Raji (cell line): ENCODE measurements around the gene DNAH8.

Experiments
- POLR2A ChIP-seq: IDR thresholded peaks from 2 replicates; pipeline ENCODE4 v1.6.1; 2011; ENCODE audit warnings: low read depth, low read length, control low read depth; ENCODE audit not compliant: insufficient read depth

DNAH8 gene

GRCh38 chr6:38935051-38935450 lies 219.9 kb downstream of the DNAH8 start:
- no peak for TF ChIP-seq POLR2A

GRCh38 chr6:38937839-38938613 lies 222.9 kb downstream of the DNAH8 start:
- no peak for TF ChIP-seq POLR2A

DNA sequence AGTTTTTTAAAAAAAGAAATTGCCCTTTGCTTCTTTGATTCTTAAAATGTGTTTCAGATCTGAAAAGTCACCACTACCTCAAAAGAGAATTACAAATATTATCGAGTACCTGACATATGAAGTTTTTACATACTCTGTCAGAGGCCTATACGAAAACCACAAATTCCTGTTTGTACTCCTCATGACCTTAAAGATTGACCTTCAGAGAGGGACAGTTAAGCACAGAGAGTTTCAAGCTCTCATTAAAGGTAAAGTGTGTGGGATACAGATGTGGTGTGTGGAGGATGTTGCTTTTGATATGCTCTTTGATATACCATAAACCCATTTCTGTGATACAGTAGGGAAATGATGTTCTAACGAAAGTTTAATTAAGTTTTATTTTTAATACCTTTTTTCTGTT lies 223.6 kb downstream of the DNAH8 start:
- TF ChIP-seq POLR2A, result no peak

DNA sequence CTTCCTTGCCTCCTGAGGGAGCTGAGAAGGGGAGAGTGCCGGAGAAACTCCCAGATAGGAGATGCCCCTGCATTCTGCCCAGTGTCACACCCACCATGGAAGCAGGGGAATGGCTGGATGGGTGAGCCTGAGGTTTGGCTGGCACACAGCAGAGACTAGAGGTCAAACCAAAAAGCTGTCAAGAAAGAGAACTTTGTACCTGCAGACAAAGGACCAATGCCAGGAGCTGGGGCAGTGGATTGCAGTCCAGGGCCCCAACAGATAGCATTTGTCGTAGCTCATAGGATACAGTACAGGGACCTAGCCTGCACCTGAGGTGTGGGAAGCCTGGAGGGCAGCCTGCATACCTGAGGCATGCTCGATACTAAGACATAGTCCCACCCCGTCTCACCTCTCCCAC lies 227.3 kb downstream of the DNAH8 start:
- TF ChIP-seq POLR2A, result no peak

DNA sequence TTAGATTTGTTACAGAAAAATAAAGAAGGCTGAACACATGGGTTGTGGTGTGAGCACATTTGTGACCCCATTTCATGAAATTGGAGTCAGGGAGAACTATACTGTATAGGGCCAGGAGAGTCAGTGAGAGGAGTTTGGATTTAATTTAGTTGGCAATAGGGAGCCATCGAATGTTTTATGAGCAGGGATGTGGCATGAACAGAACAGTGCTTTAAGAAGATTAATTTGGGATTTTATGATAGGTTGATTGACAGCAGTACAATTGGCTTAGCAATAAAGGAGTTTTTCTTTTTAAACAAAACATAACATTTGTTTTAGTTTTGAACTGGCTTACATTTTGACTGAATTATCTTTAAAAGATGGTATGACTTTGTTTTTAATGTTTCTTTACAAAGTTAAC lies 227.9 kb downstream of the DNAH8 start:
- TF ChIP-seq POLR2A, result no peak

DNA sequence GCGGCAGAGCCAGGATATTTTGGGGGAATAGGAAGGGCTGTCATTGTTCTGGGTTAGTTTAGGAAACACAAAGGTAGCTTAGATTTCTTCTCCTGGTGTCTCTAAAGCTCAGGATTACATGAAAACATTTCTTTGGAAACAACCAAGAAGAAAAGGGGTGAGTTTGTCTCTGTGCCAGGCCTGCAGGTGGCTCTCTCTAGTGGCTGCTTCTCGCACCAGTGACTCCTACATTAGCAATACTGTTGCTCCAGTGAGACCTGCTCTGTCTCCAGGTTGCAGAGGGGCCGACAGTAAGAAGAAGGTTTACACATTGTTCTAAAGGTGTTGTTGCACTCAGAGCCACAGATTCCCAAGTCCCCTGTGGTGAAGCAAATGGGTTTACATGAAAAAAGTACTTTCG lies 228.9 kb downstream of the DNAH8 start:
- TF ChIP-seq POLR2A, result no peak

GRCh38 chr6:38944655-38945279 lies 229.7 kb downstream of the DNAH8 start:
- TF ChIP-seq POLR2A, result no peak

DNA sequence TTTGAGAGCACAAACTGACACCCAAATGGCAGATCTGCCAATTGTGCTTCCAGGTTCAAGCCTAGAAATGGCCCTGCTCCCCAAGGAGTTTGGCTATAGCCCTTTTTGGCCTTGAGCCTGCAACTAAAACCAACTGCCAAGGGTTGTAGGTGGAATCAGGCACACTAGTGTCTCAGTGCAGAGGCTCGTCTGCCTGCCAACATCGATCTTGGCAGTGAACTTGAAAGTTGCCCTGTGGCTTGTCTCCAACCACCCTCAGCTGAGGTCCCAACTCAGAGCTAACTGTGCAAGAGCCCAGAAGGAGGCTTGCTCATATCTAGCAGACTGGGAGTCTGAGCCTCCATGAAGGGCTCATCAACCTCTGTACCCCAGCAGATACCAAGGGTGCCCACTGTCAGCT lies 240.8 kb downstream of the DNAH8 start:
- no peak for TF ChIP-seq POLR2A

DNA sequence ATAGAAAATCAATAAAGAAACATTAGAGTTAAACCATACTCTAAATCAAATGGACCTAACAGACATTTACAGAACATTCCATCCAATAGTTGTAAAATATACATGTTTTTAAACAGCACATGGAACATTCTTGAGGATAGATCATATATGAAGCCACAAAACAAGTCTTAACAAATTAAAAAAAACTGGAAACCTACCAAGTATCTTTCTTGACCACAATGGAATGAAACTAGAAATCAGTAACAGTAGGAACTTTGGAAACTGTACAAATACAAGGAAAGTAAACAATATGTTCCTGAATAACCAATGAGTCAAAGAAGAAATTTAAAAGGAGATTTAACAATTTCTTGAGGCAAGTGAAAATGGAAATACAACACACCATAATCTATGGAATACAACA lies 242.3 kb downstream of the DNAH8 start:
- no peak for TF ChIP-seq POLR2A

DNA sequence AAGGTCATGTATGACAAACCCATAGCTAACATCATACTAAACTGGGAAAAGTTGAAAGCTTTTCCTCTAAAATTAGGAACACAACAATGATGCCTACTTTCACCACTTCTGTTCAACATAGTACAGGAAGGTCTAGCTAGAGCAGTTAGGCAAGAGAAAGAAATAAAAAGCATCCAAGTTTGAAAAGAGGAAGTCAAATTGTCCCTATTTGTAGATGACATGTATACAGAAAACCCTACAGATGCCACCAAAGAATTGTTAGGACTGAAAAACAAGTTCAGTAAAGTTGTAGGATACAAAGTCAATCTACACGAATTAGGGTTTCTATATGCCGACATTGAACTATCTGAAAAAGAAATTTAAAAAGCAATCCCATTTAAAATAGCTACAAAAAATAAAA lies 244.0 kb downstream of the DNAH8 start:
- no peak for TF ChIP-seq POLR2A

DNA sequence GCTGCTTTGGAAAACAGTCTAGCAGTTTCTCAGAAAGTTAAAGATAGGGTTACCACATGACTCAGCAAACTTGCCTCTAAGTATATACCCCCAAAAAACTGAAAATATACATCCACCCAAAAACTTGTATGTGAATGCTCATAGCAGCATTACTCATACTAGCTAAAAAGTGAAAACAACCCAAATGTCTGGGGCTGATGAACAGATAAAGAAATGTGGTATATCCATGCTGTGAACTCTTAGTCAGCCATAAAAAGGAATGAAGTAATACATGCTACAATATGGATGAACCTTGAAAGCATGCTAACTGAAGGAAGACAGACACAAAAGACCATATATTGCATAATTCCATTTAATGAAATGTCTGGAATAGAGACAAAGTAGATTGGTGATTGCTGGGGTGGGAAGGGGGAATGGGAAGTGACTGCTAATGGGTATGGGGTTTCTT lies 253.6 kb downstream of the DNAH8 start:
- TF ChIP-seq POLR2A, result no peak

GRCh38 chr6:38973178-38974057 lies 258.3 kb downstream of the DNAH8 start:
- TF ChIP-seq POLR2A, result no peak

DNA sequence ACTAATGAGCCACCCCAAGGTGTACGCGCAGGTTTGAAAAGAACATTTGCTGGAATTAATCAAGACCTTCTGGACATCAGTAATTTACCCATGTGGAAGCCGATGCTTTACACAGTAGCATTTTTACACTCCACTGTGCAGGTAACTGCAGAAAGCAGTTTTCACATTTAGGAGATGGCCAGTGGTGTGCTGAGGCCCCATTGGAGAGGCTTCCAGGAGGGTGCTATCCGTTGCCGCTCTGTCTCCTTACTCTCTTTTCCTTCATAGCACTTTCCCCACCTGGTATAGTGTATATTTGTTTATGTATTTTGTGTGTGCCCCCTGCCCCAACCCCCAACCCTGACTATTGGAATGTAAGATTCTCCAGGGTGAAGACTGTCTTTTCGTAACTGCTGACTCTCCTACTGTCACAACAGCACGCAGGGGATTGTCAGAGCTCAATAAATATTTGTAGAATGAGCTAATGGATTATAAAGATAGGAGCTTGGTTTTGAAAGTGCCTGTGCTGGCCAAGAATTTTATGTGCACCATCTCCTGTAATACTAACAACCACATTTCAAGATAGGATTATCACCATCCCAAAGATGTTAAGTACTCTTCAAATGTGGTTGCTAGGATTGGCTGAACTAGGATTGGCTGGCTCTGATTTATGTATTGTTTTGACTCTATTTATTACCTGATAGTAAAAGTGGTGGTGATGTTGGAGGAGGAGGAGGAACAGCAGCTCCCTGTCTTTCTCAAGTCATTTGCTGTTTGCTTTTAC lies 259.5 kb downstream of the DNAH8 start:
- TF ChIP-seq POLR2A, result no peak

- no peak for TF ChIP-seq POLR2A
Measured at GRCh38 chr6:38975621-38976049, 260.5 kb downstream of the DNAH8 start.

DNA sequence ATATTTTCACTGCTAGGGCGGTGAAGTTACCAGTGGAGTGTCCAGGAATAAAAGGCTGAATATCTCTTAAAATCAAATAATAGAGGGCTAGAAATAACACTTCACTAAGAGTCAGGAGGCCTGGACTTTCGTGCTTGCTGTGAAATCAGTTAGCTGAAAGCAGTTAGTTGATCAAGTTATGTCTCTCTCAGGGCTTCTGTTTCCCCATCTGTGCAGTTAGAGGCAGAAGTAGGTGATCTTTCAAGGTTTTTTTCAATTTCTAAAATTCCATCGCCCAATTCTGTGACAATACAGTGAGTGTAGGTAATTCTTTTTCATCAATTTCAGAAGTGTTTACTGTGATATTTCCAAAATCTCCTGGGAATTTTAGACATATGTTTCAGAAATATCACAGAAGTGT lies 260.9 kb downstream of the DNAH8 start:
- no peak for TF ChIP-seq POLR2A
